PC-3 (cell line): ENCODE results near the gene ANKRD50. TPM values are rescaled to one million over a fixed set of nuclear protein-coding genes. Genes with fewer than 3 reads are reported as not detected.

ENCODE experiments used
- ATAC-seq: fragments of 200-7000 bp; cut with Tn5 transposase; 2 replicates; pipeline ENCODE4 v1.9.1; 2020; ENCODE audit warnings: mild to moderate bottlenecking, moderate library complexity
- BruUV-seq: library from RNA; stranded (reverse); fragments of 400-500 nt; replicated peaks from 2 replicates; lab custom pipeline; 2021; lab: Mats Ljungman, UMichigan
- CTCF ChIA-PET: fragments of 300-600 bp; sonication (Branson Sonifier 250); formaldehyde crosslinking; loops from one replicate; lab custom pipeline; 2022; ENCODE audit warnings: antibody characterized with exemption; lab: Charles Lee
- POLR2A ChIA-PET: fragments of 300-600 bp; sonication (Branson Sonifier 250); formaldehyde crosslinking; loops from one replicate; lab custom pipeline; 2022; ENCODE audit warnings: antibody characterized with exemption; ENCODE audit not compliant: unreplicated experiment; lab: Charles Lee
- DNase-seq: peaks from one replicate; pipeline ENCODE4 v3.0.0-alpha.2; 2015
- H2AFZ ChIP-seq: fragments of 300-600 bp; sonication (generic); 2 replicates; pipeline ENCODE4 v1.6.0; 2016; ENCODE audit warnings: antibody characterized with exemption, low read length
- H3F3A ChIP-seq: fragments of 300-600 bp; sonication (generic); one replicate; pipeline ENCODE4 v1.6.0; 2017; ENCODE audit warnings: antibody characterized with exemption, low read length, control low read depth, mild to moderate bottlenecking; ENCODE audit not compliant: unreplicated experiment
- H3K27ac ChIP-seq: fragments of 300-600 bp; sonication (generic); 2 replicates; pipeline ENCODE4 v1.5.1; 2016; ENCODE audit warnings: mild to moderate bottlenecking, low read length
- H3K27me3 ChIP-seq: fragments of 300-600 bp; sonication (generic); 2 replicates; pipeline ENCODE4 v1.6.1; 2016; ENCODE audit warnings: low read length, mixed read lengths
- H3K36me3 ChIP-seq: fragments of 300-600 bp; sonication (generic); 2 replicates; pipeline ENCODE4 v1.6.1; 2016; ENCODE audit warnings: low read depth, mixed run types, low read length, mixed read lengths
- H3K4me1 ChIP-seq: fragments of 300-600 bp; sonication (generic); 2 replicates; pipeline ENCODE4 v1.5.1; 2016; ENCODE audit warnings: low read length; ENCODE audit not compliant: insufficient read depth
- H3K4me2 ChIP-seq: fragments of 300-600 bp; sonication (generic); 2 replicates; pipeline ENCODE4 v1.6.0; 2016; ENCODE audit warnings: low read length
- H3K4me3 ChIP-seq: fragments of 300-600 bp; sonication (generic); 2 replicates; pipeline ENCODE4 v1.5.1; 2016; ENCODE audit warnings: mild to moderate bottlenecking, low read length, mixed read lengths
- H3K79me2 ChIP-seq: fragments of 300-600 bp; sonication (generic); 2 replicates; pipeline ENCODE4 v1.6.1; 2017; ENCODE audit warnings: low read length, mixed read lengths
- H3K9ac ChIP-seq: fragments of 300-600 bp; sonication (generic); 2 replicates; pipeline ENCODE4 v1.6.0; 2016; ENCODE audit warnings: mild to moderate bottlenecking, low read length
- H3K9me2 ChIP-seq: fragments of 300-600 bp; sonication (generic); replicated peaks from 2 replicates; pipeline ENCODE4 v1.6.1; 2016; ENCODE audit warnings: mixed run types, low read length, mixed read lengths
- H3K9me3 ChIP-seq: fragments of 300-600 bp; sonication (generic); 2 replicates; pipeline ENCODE4 v1.6.1; 2016; ENCODE audit warnings: low read length, mixed read lengths
- H4K20me1 ChIP-seq: fragments of 300-600 bp; sonication (generic); 2 replicates; pipeline ENCODE4 v1.6.1; 2016; ENCODE audit warnings: low read length, mixed read lengths
- EZH2 ChIP-seq: fragments of 300-600 bp; sonication (generic); IDR thresholded peaks from one replicate; pipeline ENCODE4 v1.6.1; 2017; ENCODE audit warnings: antibody characterized with exemption, mild to moderate bottlenecking, low read length; ENCODE audit not compliant: unreplicated experiment
- EZH2phosphoT487 ChIP-seq: fragments of 300-600 bp; sonication (generic); IDR thresholded peaks from 2 replicates; pipeline ENCODE4 v1.6.1; 2018; ENCODE audit warnings: mild to moderate bottlenecking, antibody characterized with exemption, low read length, borderline replicate concordance
- intact Hi-C: fragments of 100-400 bp; cut with micrococcal nuclease; formaldehyde crosslinking; loops from 2 replicates; pipeline ENCODE4 v1.9.0; 2023
- total RNA-seq: library from RNA; depleted of rRNA; stranded (reverse); fragments of >200 nt; gene quantifications from 2 replicates; pipeline ENCODE4 v1.2.3, GENCODE V29; 2014
- TF ChIP-seq, protein P1 (sequence below): fragments of 300-600 bp; sonication (generic); conservative IDR thresholded peaks from 2 replicates; pipeline ENCODE4 v1.5.1; 2017; ENCODE audit warnings: antibody characterized with exemption, low read depth, mild to moderate bottlenecking, low read length

The ANKRD50 gene
- total RNA-seq, 1 experiment from 2014 or later, result 26.3 TPM

DNA sequence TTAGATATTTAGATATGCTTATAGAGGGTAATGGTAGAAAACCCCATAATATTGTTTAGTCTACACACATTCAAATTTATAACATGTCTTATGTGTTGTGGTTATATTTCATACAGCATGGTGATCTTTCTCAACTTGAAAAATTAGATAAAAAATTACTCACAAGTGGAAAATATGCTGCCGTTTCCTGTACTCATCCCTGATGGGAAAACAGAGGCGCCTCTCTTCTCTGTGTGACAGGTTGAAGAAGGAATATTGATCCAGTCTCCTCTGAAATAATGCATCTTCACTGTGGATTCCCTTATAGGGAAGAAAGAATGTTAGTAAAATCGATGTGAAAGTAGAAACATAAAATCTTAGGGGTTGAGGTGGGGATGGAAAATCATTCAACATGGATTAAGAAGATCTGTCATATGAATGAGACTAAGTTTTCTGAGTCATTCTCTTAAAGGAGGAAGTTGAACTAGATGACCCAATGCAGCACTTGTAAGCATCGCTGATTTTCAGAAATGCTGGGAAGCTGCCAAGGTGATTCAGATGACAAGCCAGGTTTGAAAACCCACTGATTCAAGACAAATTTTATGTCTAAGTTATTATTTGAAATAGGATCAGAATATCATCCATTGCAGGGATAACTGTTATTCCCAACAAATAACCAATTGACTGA lies 70.7 kb downstream of the ANKRD50 start:
- POLR2A ChIA-PET, result no interaction called here
- CTCF ChIA-PET, result interaction anchor here (0.6 kb wide), 2 partner anchors 69 to 730 kb away, joined by 3 to 8 read pairs; no protein-coding TSS in a partner anchor
- DNase-seq (peak; percentile 93), ATAC-seq (peak; percentile 75)
- H2AFZ ChIP-seq, result no peak overlapping the region
- no peak overlapping the region for H3K9ac ChIP-seq
- H3F3A ChIP-seq, result no peaks in the 10 kb centered on the region
- no peaks in the 10 kb centered on the region for H3K79me2 ChIP-seq
- no peaks in the 10 kb centered on the region for H4K20me1 ChIP-seq
- peaks cover 38% of the 10 kb centered on the region for H3K4me1 ChIP-seq
- H3K4me3 ChIP-seq, result no peak overlapping the region; the same call in 1 of the 2 replicates
- peak overlapping the region; percentile 67 for H3K4me2 ChIP-seq
- no TSS peak for BruUV-seq
- no peaks in the 10 kb centered on the region for H3K9me2 ChIP-seq
- H3K36me3 ChIP-seq, result no peaks in the 10 kb centered on the region
- TF ChIP-seq EZH2phosphoT487, result no peak
- TF ChIP-seq EZH2, result no peak
- intact Hi-C loops, result loop anchor here (5.0 kb wide), 1 partner anchor 215 kb away; no protein-coding TSS in a partner anchor
- H3K27ac ChIP-seq, result peak overlapping the region; percentile 77
- no peaks in the 10 kb centered on the region for H3K27me3 ChIP-seq
- H3K9me3 ChIP-seq, result no peaks in the 10 kb centered on the region

DNA sequence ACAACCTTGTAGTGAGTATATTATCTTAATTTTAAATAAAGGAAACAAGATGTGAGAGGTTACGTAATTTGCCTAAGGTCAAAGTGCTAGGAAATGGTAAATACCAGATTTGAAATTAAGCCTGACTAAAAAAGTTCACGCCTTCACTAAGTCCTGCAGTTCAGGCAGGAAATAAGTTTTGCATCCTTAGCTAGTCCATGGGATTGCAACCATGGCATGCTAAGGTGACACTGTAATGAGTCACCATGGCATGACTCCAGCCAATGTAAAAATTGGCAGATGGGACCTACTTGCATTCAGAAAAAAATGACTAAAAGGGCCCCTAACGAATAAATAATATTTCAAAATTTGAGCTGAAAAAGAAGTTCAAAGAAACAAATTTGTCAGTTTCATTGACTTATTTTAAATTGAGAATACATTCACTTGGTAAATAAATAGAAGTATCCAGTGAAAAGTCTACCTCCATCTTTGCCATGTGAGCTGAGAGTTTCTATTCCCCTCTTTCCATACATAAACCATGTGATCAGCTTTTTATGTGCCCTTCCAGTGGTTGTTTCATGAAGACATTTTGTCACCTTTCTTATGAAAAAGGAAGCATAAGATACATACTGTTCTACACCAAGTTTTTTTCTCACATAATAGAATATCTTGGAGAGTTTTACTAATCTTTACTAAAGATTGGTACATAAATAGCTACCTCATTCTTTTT lies 72.4 kb downstream of the ANKRD50 start:
- Histone ChIP-seq H3K9me2 (no peaks in the 10 kb centered on the region), H3K4me2 (peak overlapping the region; percentile 46), H4K20me1 (no peaks in the 10 kb centered on the region), H3K4me3 (0 out of 2 replicates have a peak overlapping the region, but pooled peaks have one; percentile 23), H3K9ac (no peak overlapping the region), H2AFZ (no peak overlapping the region), H3K9me3 (no peaks in the 10 kb centered on the region), H3K79me2 (no peaks in the 10 kb centered on the region), H3K36me3 (no peaks in the 10 kb centered on the region), H3K27me3 (no peaks in the 10 kb centered on the region), H3K4me1 (peaks cover 38% of the 10 kb centered on the region), H3K27ac (peak overlapping the region; percentile 68), H3F3A (no peaks in the 10 kb centered on the region)
- ATAC-seq, result peak; percentile 82
- ChIA-PET POLR2A (no interaction called here), CTCF (no interaction called here)
- DNase-seq, result peak; percentile 96
- no TSS peak for BruUV-seq
- TF ChIP-seq EZH2 (no peak), EZH2phosphoT487 (no peak)
- TF ChIP-seq, protein P1, sequence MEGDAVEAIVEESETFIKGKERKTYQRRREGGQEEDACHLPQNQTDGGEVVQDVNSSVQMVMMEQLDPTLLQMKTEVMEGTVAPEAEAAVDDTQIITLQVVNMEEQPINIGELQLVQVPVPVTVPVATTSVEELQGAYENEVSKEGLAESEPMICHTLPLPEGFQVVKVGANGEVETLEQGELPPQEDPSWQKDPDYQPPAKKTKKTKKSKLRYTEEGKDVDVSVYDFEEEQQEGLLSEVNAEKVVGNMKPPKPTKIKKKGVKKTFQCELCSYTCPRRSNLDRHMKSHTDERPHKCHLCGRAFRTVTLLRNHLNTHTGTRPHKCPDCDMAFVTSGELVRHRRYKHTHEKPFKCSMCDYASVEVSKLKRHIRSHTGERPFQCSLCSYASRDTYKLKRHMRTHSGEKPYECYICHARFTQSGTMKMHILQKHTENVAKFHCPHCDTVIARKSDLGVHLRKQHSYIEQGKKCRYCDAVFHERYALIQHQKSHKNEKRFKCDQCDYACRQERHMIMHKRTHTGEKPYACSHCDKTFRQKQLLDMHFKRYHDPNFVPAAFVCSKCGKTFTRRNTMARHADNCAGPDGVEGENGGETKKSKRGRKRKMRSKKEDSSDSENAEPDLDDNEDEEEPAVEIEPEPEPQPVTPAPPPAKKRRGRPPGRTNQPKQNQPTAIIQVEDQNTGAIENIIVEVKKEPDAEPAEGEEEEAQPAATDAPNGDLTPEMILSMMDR, result no peak
- intact Hi-C loops, result loop anchor here (5.0 kb wide), 1 partner anchor 213 kb away; no protein-coding TSS in a partner anchor

DNA sequence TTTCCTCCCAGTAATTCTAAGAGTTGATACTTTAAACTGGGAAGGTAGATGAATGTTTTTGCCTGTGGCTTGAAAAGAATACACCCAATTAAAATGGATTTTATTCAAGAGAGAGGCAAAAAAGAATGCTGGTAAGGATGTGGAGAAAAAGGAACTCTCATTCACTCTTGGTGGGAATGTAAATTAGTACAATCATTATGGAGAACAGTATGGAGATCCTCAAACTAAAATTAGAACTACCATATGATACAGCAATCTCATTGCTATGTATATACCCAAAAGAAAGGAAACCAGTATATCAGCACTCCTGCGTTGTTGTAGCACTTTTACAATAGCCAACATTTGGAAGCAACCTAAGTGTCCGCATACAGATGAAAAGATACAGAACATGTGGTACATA lies 75.2 kb downstream of the ANKRD50 start:
- CTCF ChIA-PET, result no interaction called here
- H3K36me3 ChIP-seq, result no peaks in the 10 kb centered on the region
- H3K9me2 ChIP-seq, result no peaks in the 10 kb centered on the region
- ATAC-seq (no peak), DNase-seq (no peak)
- H3K27ac ChIP-seq, result no peak overlapping the region
- no peak overlapping the region for H3K9ac ChIP-seq
- no peak overlapping the region for H3K4me2 ChIP-seq
- no peak for TF ChIP-seq EZH2phosphoT487
- TF ChIP-seq, protein P1, result no peak
- no peak for TF ChIP-seq EZH2
- no peaks in the 10 kb centered on the region for H3K79me2 ChIP-seq
- H3F3A ChIP-seq, result no peaks in the 10 kb centered on the region
- no peak overlapping the region for H3K4me3 ChIP-seq
- H3K27me3 ChIP-seq, result no peaks in the 10 kb centered on the region
- no peaks in the 10 kb centered on the region for H3K9me3 ChIP-seq
- intact Hi-C loops, result no loop called here
- H3K4me1 ChIP-seq, result peaks cover 28% of the 10 kb centered on the region
- BruUV-seq, result no TSS peak
- POLR2A ChIA-PET, result no interaction called here
- H2AFZ ChIP-seq, result no peak overlapping the region
- no peaks in the 10 kb centered on the region for H4K20me1 ChIP-seq
